SIG-M5 (cell line): ENCODE measurements around the gene ARRDC1.

Experiments
- DNase-seq: peaks from one replicate; lab custom pipeline; 2025; lab: John Stamatoyannopoulos, UW

Gene ARRDC1

GRCh38 chr9:137640862-137641261 is 35.4 kb downstream of the ARRDC1 start:
- DNase-seq: no peak

- DNase-seq: no peak
These were observed 36.7 kb downstream of the ARRDC1 start for GRCh38 chr9:137642118-137642601.

GRCh38 chr9:137642892-137643291 is 37.4 kb downstream of the ARRDC1 start:
- no peak for DNase-seq

- no peak for DNase-seq
These were observed 38.4 kb downstream of the ARRDC1 start for GRCh38 chr9:137643921-137644320.

- DNase-seq: no peak
These were observed 39.7 kb downstream of the ARRDC1 start for GRCh38 chr9:137645211-137645610.

- DNase-seq: no peak
These were observed 40.9 kb downstream of the ARRDC1 start for GRCh38 chr9:137646341-137646740.

GRCh38 chr9:137647096-137647714 is 41.7 kb downstream of the ARRDC1 start:
- no peak for DNase-seq

- no peak for DNase-seq
These were observed 42.9 kb downstream of the ARRDC1 start for GRCh38 chr9:137648396-137648795.

GRCh38 chr9:137649553-137649952 is 44.1 kb downstream of the ARRDC1 start:
- no peak for DNase-seq

- DNase-seq: no peak
These were observed 44.8 kb downstream of the ARRDC1 start for GRCh38 chr9:137650259-137650658.

- DNase-seq: no peak
These were observed 45.3 kb downstream of the ARRDC1 start for GRCh38 chr9:137650779-137651178.

GRCh38 chr9:137656416-137656815 is 50.9 kb downstream of the ARRDC1 start:
- DNase-seq: no peak

- DNase-seq: no peak
These were observed 52.1 kb downstream of the ARRDC1 start for GRCh38 chr9:137657606-137658005.

- no peak for DNase-seq
These were observed 53.3 kb downstream of the ARRDC1 start for GRCh38 chr9:137658781-137659180.

- no peak for DNase-seq
These were observed 54.7 kb downstream of the ARRDC1 start for GRCh38 chr9:137660144-137660543.

GRCh38 chr9:137663584-137663983 is 58.1 kb downstream of the ARRDC1 start:
- DNase-seq: no peak

- DNase-seq: no peak
These were observed 59.2 kb downstream of the ARRDC1 start for GRCh38 chr9:137664676-137665075.
